B cell (primary cell): Measurements from ENCODE around the gene NLGN4X.

Experiments
- EZH2 ChIP-seq: IDR thresholded peaks from 2 replicates; pipeline ENCODE4 v1.6.1; 2012; ENCODE audit warnings: borderline replicate concordance, low read depth, mild to moderate bottlenecking, moderate library complexity, low read length; ENCODE audit not compliant: insufficient read depth, poor library complexity, severe bottlenecking
- TF ChIP-seq, protein P1 (sequence below): fragments of 200-600 bp; IDR thresholded peaks from one replicate; pipeline ENCODE4 v1.8.0; 2022; ENCODE audit warnings: antibody characterized with exemption, mild to moderate bottlenecking

DNA sequence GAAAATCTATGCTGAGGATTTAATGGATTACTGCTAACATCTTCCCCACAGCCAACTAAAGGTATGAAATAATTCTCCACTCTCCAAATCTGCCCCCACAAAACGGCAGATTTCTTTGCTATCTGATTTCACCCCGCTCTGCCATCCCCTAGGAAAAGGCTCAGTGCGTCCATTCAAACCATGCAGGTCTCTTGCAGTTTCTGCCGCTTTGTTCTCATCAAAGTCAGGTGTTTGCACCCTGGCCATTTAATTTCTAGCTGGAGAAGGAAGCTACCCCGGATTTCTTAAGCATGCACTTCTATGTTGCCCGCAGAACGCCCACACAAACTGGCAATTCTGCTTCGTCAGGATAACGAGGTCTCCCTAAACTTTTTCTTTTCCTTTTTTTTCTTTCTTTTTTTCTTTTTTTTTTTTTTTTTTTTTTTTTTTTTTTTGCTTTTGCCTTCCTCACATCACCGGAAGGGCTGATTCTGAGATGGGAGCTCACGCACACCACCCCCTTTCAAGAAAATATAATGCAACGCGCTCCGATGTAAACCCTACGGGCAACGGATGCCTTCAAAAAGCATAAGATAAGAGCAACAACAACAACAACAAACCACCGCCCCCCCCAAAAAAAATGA, 3.3 kb downstream of the NLGN4X start:
- no peak for TF ChIP-seq EZH2
- TF ChIP-seq, protein P1, sequence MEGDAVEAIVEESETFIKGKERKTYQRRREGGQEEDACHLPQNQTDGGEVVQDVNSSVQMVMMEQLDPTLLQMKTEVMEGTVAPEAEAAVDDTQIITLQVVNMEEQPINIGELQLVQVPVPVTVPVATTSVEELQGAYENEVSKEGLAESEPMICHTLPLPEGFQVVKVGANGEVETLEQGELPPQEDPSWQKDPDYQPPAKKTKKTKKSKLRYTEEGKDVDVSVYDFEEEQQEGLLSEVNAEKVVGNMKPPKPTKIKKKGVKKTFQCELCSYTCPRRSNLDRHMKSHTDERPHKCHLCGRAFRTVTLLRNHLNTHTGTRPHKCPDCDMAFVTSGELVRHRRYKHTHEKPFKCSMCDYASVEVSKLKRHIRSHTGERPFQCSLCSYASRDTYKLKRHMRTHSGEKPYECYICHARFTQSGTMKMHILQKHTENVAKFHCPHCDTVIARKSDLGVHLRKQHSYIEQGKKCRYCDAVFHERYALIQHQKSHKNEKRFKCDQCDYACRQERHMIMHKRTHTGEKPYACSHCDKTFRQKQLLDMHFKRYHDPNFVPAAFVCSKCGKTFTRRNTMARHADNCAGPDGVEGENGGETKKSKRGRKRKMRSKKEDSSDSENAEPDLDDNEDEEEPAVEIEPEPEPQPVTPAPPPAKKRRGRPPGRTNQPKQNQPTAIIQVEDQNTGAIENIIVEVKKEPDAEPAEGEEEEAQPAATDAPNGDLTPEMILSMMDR, result no peak
